Astrocyte (in vitro differentiated cells and primary cell): ENCODE measurements around the gene PCYT1A. TPM values are rescaled to one million over a fixed set of nuclear protein-coding genes. Genes with fewer than 3 reads are reported as not detected.

ENCODE experiments used
- DNase-seq: peaks from one replicate; pipeline ENCODE4 v3.0.0-alpha.2; 2010; ENCODE audit warnings: low read depth
- FAIRE-seq: peaks from 2 replicates; lab custom pipeline; 2011; peaks lifted over from hg19 to GRCh38; lab: Jason Lieb, UNC
- H2AFZ ChIP-seq: 2 replicates; pipeline ENCODE4 v1.6.0; 2012; ENCODE audit warnings: low read depth, low read length, inconsistent platforms
- H3K27ac ChIP-seq: 2 replicates; pipeline ENCODE4 v1.5.1; 2011; ENCODE audit warnings: low read depth, low read length, inconsistent platforms
- H3K27me3 ChIP-seq: 2 replicates; pipeline ENCODE4 v1.6.0; 2011; ENCODE audit warnings: low read length, inconsistent platforms; ENCODE audit not compliant: insufficient read depth
- H3K36me3 ChIP-seq: 2 replicates; pipeline ENCODE4 v1.5.1; 2011; ENCODE audit warnings: low read length, inconsistent platforms; ENCODE audit not compliant: insufficient read depth
- H3K4me1 ChIP-seq: 2 replicates; pipeline ENCODE4 v1.5.1; 2011; ENCODE audit warnings: low read length, inconsistent platforms; ENCODE audit not compliant: insufficient read depth
- H3K4me2 ChIP-seq: 2 replicates; pipeline ENCODE4 v1.6.0; 2012; ENCODE audit warnings: low read length, inconsistent platforms
- H3K4me3 ChIP-seq: 2 replicates; pipeline ENCODE4 v1.5.1; 2011; ENCODE audit warnings: low read depth, mild to moderate bottlenecking, low read length, inconsistent platforms; ENCODE audit not compliant: insufficient read depth
- H3K79me2 ChIP-seq: 2 replicates; pipeline ENCODE4 v1.6.0; 2012; ENCODE audit warnings: mild to moderate bottlenecking, low read length, inconsistent platforms; ENCODE audit not compliant: insufficient read depth
- H3K9ac ChIP-seq: 2 replicates; pipeline ENCODE4 v1.6.0; 2012; ENCODE audit warnings: mild to moderate bottlenecking, low read length, inconsistent platforms
- H3K9me3 ChIP-seq: 2 replicates; pipeline ENCODE4 v1.5.1; 2012; ENCODE audit warnings: low read depth, mild to moderate bottlenecking, low read length, inconsistent platforms; ENCODE audit not compliant: insufficient read depth
- H4K20me1 ChIP-seq: 2 replicates; pipeline ENCODE4 v1.6.0; 2012; ENCODE audit warnings: low read length, inconsistent platforms; ENCODE audit not compliant: insufficient read depth
- H3K27ac Mint-ChIP-seq: one replicate; pipeline ENCODE4 v1.8.0; 2021; ENCODE audit warnings: mild to moderate bottlenecking, mixed read lengths; ENCODE audit not compliant: unreplicated experiment
- H3K27me3 Mint-ChIP-seq: one replicate; pipeline ENCODE4 v1.8.0; 2021; ENCODE audit warnings: low read depth, mixed read lengths; ENCODE audit not compliant: unreplicated experiment
- H3K36me3 Mint-ChIP-seq: one replicate; pipeline ENCODE4 v1.8.0; 2021; ENCODE audit warnings: low read depth, mixed read lengths; ENCODE audit not compliant: unreplicated experiment
- H3K4me1 Mint-ChIP-seq: one replicate; pipeline ENCODE4 v1.8.0; 2021; ENCODE audit warnings: low read depth, mixed read lengths; ENCODE audit not compliant: unreplicated experiment
- H3K4me3 Mint-ChIP-seq: one replicate; pipeline ENCODE4 v1.8.0; 2021; ENCODE audit warnings: mild to moderate bottlenecking, moderate library complexity, mixed read lengths; ENCODE audit not compliant: unreplicated experiment
- H3K9me3 Mint-ChIP-seq: one replicate; pipeline ENCODE4 v1.8.0; 2021; ENCODE audit warnings: mild to moderate bottlenecking, mixed read lengths; ENCODE audit not compliant: unreplicated experiment
- EZH2 ChIP-seq: IDR thresholded peaks from 2 replicates; pipeline ENCODE4 v1.6.1; 2012; ENCODE audit warnings: mild to moderate bottlenecking, low read length, inconsistent platforms; ENCODE audit not compliant: insufficient read depth
- total RNA-seq: library from RNA; stranded (reverse); gene quantifications from 2 replicates; pipeline ENCODE4 v1.2.1, GENCODE V29; 2021
- TF ChIP-seq, protein P1 (sequence below): IDR thresholded peaks from 2 replicates; pipeline ENCODE4 v1.5.1; 2011; ENCODE audit warnings: low read depth, mild to moderate bottlenecking, inconsistent platforms, low read length, moderate library complexity; ENCODE audit not compliant: insufficient read depth

Gene PCYT1A
- total RNA-seq, 1 donor from 2014 or later: 92.6 TPM

DNA sequence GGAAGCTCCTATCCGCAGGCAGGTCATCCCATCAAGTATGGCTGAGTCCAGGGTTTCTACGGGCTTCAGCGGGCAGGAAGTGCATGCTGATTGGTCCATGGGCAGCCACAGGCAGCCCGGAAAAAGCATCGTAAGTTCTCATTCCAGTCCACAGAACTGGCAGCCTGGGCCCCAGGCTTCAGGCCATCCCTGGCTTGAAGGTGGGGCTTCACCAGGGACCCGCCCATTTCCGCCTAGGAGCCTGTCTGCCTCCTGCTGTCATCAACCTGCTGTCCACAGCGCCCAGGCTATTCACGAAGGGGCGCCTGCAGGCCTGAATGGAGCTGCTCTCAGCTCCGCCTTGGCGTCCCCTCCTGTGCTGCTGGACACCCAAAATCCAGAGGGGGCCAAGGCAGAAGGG, 13.9 kb downstream of the PCYT1A start:
- H3K4me1 ChIP-seq: peaks cover 14% of the 10 kb centered on the region
- Mint-ChIP-seq H3K4me1 (peaks cover 26% of the 10 kb centered on the region), H3K4me3 (no peak overlapping the region), H3K9me3 (no peaks in the 10 kb centered on the region), H3K36me3 (peaks cover 22% of the 10 kb centered on the region), H3K27ac (no peak overlapping the region), H3K27me3 (no peaks in the 10 kb centered on the region)
- DNase-seq (no peak), FAIRE-seq (no peak)
- no peak overlapping the region for H3K9ac ChIP-seq
- H2AFZ ChIP-seq: no peak overlapping the region
- H3K36me3 ChIP-seq: peaks cover 4% of the 10 kb centered on the region
- TF ChIP-seq, protein P1, sequence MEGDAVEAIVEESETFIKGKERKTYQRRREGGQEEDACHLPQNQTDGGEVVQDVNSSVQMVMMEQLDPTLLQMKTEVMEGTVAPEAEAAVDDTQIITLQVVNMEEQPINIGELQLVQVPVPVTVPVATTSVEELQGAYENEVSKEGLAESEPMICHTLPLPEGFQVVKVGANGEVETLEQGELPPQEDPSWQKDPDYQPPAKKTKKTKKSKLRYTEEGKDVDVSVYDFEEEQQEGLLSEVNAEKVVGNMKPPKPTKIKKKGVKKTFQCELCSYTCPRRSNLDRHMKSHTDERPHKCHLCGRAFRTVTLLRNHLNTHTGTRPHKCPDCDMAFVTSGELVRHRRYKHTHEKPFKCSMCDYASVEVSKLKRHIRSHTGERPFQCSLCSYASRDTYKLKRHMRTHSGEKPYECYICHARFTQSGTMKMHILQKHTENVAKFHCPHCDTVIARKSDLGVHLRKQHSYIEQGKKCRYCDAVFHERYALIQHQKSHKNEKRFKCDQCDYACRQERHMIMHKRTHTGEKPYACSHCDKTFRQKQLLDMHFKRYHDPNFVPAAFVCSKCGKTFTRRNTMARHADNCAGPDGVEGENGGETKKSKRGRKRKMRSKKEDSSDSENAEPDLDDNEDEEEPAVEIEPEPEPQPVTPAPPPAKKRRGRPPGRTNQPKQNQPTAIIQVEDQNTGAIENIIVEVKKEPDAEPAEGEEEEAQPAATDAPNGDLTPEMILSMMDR: no peak
- no peak for TF ChIP-seq EZH2
- no peaks in the 10 kb centered on the region for H3K27me3 ChIP-seq
- peaks cover 76% of the 10 kb centered on the region for H3K79me2 ChIP-seq
- H3K27ac ChIP-seq: no peak overlapping the region
- peaks cover 40% of the 10 kb centered on the region for H4K20me1 ChIP-seq
- no peaks in the 10 kb centered on the region for H3K9me3 ChIP-seq
- no peak overlapping the region for H3K4me2 ChIP-seq
- no peak overlapping the region for H3K4me3 ChIP-seq

DNA sequence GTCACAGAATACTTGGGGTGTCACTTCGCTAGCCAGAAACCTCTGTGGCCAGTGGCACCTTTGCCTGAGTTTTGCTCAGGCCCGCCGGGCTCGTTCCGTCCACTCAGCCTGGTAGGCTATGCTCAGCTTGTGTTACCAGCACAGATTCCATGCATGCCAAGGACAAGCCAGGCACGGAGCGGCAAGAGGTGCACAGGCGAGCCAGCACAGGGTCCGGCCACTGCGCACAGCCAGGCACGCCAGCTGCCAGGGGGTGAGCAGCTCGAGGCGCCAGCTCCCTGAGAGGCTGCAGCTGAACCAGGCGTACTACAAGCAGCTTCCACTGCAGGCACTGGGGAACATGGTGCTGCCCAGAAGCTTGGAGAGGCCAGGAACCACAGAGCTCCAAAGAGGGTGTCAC, 14.7 kb downstream of the PCYT1A start:
- Mint-ChIP-seq H3K27me3 (no peaks in the 10 kb centered on the region), H3K4me3 (no peak overlapping the region), H3K27ac (no peak overlapping the region), H3K4me1 (peaks cover 21% of the 10 kb centered on the region), H3K36me3 (peaks cover 20% of the 10 kb centered on the region), H3K9me3 (no peaks in the 10 kb centered on the region)
- DNase-seq (no peak), FAIRE-seq (no peak)
- Histone ChIP-seq H3K4me3 (no peak overlapping the region), H3K27me3 (no peaks in the 10 kb centered on the region), H3K4me1 (peaks cover 15% of the 10 kb centered on the region), H3K36me3 (peaks cover 8% of the 10 kb centered on the region), H3K27ac (no peak overlapping the region), H3K9ac (no peak overlapping the region), H4K20me1 (peaks cover 32% of the 10 kb centered on the region), H3K9me3 (no peaks in the 10 kb centered on the region), H2AFZ (no peak overlapping the region), H3K79me2 (peaks cover 68% of the 10 kb centered on the region), H3K4me2 (no peak overlapping the region)
- TF ChIP-seq, protein P1: no peak
- TF ChIP-seq EZH2: no peak

DNA sequence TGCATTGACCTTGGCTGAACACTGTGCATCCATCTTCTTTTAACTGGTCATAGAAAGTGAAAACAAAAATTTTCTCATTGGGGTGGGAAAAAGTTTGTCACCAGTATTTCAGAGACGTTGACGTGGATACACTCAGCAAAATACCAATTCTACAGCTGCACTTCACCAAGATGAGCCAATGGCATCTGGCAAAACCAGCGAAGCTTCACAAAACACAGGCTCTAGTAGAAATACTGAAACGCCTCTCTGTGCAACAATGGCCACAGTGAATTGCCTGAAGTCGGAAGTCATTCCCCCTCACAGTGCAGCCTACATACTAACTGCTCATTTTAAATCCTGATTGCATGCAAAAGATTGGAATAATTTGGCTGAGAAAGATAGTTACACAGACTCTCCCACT, 17.0 kb downstream of the PCYT1A start:
- no peaks in the 10 kb centered on the region for H3K27me3 ChIP-seq
- TF ChIP-seq EZH2: no peak
- TF ChIP-seq, protein P1: no peak
- H3K4me3 ChIP-seq: no peak overlapping the region
- H3K79me2 ChIP-seq: peaks cover 51% of the 10 kb centered on the region
- H3K27me3 Mint-ChIP-seq: no peaks in the 10 kb centered on the region
- H3K27ac Mint-ChIP-seq: no peak overlapping the region
- no peak overlapping the region for H3K27ac ChIP-seq
- no peaks in the 10 kb centered on the region for H3K9me3 Mint-ChIP-seq
- no peak for FAIRE-seq
- no peak overlapping the region for H2AFZ ChIP-seq
- no peak for DNase-seq
- H3K9ac ChIP-seq: no peak overlapping the region
- peaks cover 28% of the 10 kb centered on the region for H4K20me1 ChIP-seq
- no peaks in the 10 kb centered on the region for H3K9me3 ChIP-seq
- H3K4me2 ChIP-seq: no peak overlapping the region
- H3K4me1 ChIP-seq: peaks cover 15% of the 10 kb centered on the region
- H3K4me3 Mint-ChIP-seq: no peak overlapping the region
- H3K36me3 ChIP-seq: peaks cover 12% of the 10 kb centered on the region
- H3K36me3 Mint-ChIP-seq: peaks cover 16% of the 10 kb centered on the region
- peaks cover 20% of the 10 kb centered on the region for H3K4me1 Mint-ChIP-seq
